Endodermal cell (in vitro differentiated cells): ENCODE results near the gene ARNT2. TPM values are rescaled to one million over a fixed set of nuclear protein-coding genes. Genes with fewer than 3 reads are reported as not detected.

ENCODE experiments used
- DNase-seq: peaks from one replicate; pipeline ENCODE4 v3.0.0-alpha.2; 2017
- H3K27ac ChIP-seq: 2 replicates; pipeline ENCODE4 v1.5.1; 2013; ENCODE audit warnings: mild to moderate bottlenecking, low read depth, low read length, moderate library complexity
- H3K27me3 ChIP-seq: 2 replicates; pipeline ENCODE4 v1.6.1; 2013; ENCODE audit warnings: mild to moderate bottlenecking, low read length, moderate library complexity; ENCODE audit not compliant: insufficient read depth, control insufficient read depth, poor library complexity, severe bottlenecking
- H3K36me3 ChIP-seq: 2 replicates; pipeline ENCODE4 v1.7.0; 2013; ENCODE audit warnings: mild to moderate bottlenecking, low read length, moderate library complexity; ENCODE audit not compliant: control insufficient read depth, insufficient read depth
- H3K4me1 ChIP-seq: one replicate; pipeline ENCODE4 v1.7.0; 2013; ENCODE audit warnings: low read length; ENCODE audit not compliant: control insufficient read depth, insufficient read depth
- H3K4me3 ChIP-seq: 2 replicates; pipeline ENCODE4 v1.5.1; 2013; ENCODE audit warnings: mild to moderate bottlenecking, low read length, moderate library complexity
- H3K9ac ChIP-seq: 2 replicates; pipeline ENCODE4 v1.6.1; 2013; ENCODE audit warnings: mild to moderate bottlenecking, low read length, moderate library complexity; ENCODE audit not compliant: poor library complexity, severe bottlenecking; ENCODE audit errors: extremely low read depth
- H3K9me3 ChIP-seq: 2 replicates; pipeline ENCODE4 v1.6.1; 2013; ENCODE audit warnings: mild to moderate bottlenecking, low read length, moderate library complexity; ENCODE audit not compliant: control insufficient read depth
- H3K27ac Mint-ChIP-seq: 2 replicates; pipeline ENCODE4 v1.8.0; 2020; ENCODE audit warnings: mixed read lengths
- H3K27me3 Mint-ChIP-seq: 2 replicates; pipeline ENCODE4 v1.8.0; 2021; ENCODE audit warnings: mild to moderate bottlenecking, mixed read lengths; ENCODE audit not compliant: insufficient read depth
- H3K36me3 Mint-ChIP-seq: 2 replicates; pipeline ENCODE4 v1.8.0; 2020; ENCODE audit warnings: low read depth, mixed read lengths
- H3K4me1 Mint-ChIP-seq: 2 replicates; pipeline ENCODE4 v1.8.0; 2020; ENCODE audit warnings: mixed read lengths
- H3K4me3 Mint-ChIP-seq: 2 replicates; pipeline ENCODE4 v1.8.0; 2020; ENCODE audit warnings: mild to moderate bottlenecking, moderate library complexity, mixed read lengths
- H3K9me3 Mint-ChIP-seq: 2 replicates; pipeline ENCODE4 v1.8.0; 2020; ENCODE audit warnings: mild to moderate bottlenecking, mixed read lengths
- CTCF ChIP-seq: fragments of 200-600 bp; sonication (generic); conservative IDR thresholded peaks from 2 replicates; pipeline ENCODE4 v1.5.0; 2021; ENCODE audit warnings: antibody characterized with exemption, mild to moderate bottlenecking
- WGBS, 2 experiments: methylation state at CpG; one replicate each; pipeline versions ENCODE4 v1.1.5 to v1.1.7; 2013; ENCODE audit warnings: missing lambda C conversion rate in 2 of 2, mixed read lengths in 1 of 2; ENCODE audit not compliant: insufficient coverage in 1 of 2, insufficient read length in 1 of 2; 5-methylcytosine and 5-hydroxymethylcytosine counted together
- total RNA-seq, 2 donors: library from RNA; stranded (reverse); fragmentation: NEBNext Ultra II Directional in 1 of 2; extraction: Animal tissue kit (Norgen Biotek cat#: 25700) in 1 of 2; gene quantifications; 2 replicates in 1 of 2; 3 replicates in 1 of 2; pipeline ENCODE4 v1.2.1, GENCODE V29; 2021

Gene ARNT2
- total RNA-seq, 2 donors from 2014 or later, result 8.0 to 15.9 TPM

- Histone ChIP-seq H3K27ac (no peak overlapping the region), H3K27me3 (no peaks in the 10 kb centered on the region), H3K4me3 (no peak overlapping the region), H3K36me3 (no peaks in the 10 kb centered on the region), H3K4me1 (peaks cover 10% of the 10 kb centered on the region), H3K9ac (no peak overlapping the region), H3K9me3 (peaks cover 15% of the 10 kb centered on the region)
- WGBS, 2 experiments, result 86 to 94% methylated on average over 5 of the region's 5 CpGs
- no peak for TF ChIP-seq CTCF
- Mint-ChIP-seq H3K27ac (no peak overlapping the region), H3K4me3 (no peak overlapping the region), H3K27me3 (no peaks in the 10 kb centered on the region), H3K9me3 (peaks cover 4% of the 10 kb centered on the region), H3K4me1 (peaks cover 18% of the 10 kb centered on the region), H3K36me3 (peaks cover 11% of the 10 kb centered on the region)
- DNase-seq, result no peak
These were observed 102.9 kb downstream of the ARNT2 start for GRCh38 chr15:80507131-80507530.

- H3K36me3 Mint-ChIP-seq, result peaks cover 11% of the 10 kb centered on the region
- no peak overlapping the region for H3K27ac ChIP-seq
- no peaks in the 10 kb centered on the region for H3K27me3 ChIP-seq
- peaks cover 15% of the 10 kb centered on the region for H3K9me3 ChIP-seq
- H3K4me1 Mint-ChIP-seq, result peaks cover 11% of the 10 kb centered on the region
- H3K27me3 Mint-ChIP-seq, result no peaks in the 10 kb centered on the region
- peaks cover 4% of the 10 kb centered on the region for H3K9me3 Mint-ChIP-seq
- peaks cover 10% of the 10 kb centered on the region for H3K4me1 ChIP-seq
- H3K4me3 Mint-ChIP-seq, result no peak overlapping the region
- WGBS, 2 experiments, result 93 to 96% methylated on average over 10 to 18 of the region's 18 CpGs
- H3K9ac ChIP-seq, result no peak overlapping the region
- TF ChIP-seq CTCF, result no peak
- no peak for DNase-seq
- no peaks in the 10 kb centered on the region for H3K36me3 ChIP-seq
- H3K4me3 ChIP-seq, result no peak overlapping the region
- no peak overlapping the region for H3K27ac Mint-ChIP-seq
These were observed 103.6 kb downstream of the ARNT2 start for GRCh38 chr15:80507638-80508316.

- H3K27ac Mint-ChIP-seq, result no peak overlapping the region
- TF ChIP-seq CTCF, result no peak
- Histone ChIP-seq H3K36me3 (no peaks in the 10 kb centered on the region), H3K27me3 (no peaks in the 10 kb centered on the region), H3K4me3 (no peak overlapping the region), H3K9ac (no peak overlapping the region), H3K4me1 (peaks cover 2% of the 10 kb centered on the region), H3K27ac (no peak overlapping the region), H3K9me3 (peaks cover 15% of the 10 kb centered on the region)
- H3K36me3 Mint-ChIP-seq, result peaks cover 11% of the 10 kb centered on the region
- H3K9me3 Mint-ChIP-seq, result peaks cover 4% of the 10 kb centered on the region
- whole genome bisulfite sequencing, 2 experiments, result 88 to 93% methylated on average over 2 to 4 of the region's 4 CpGs
- H3K4me3 Mint-ChIP-seq, result no peak overlapping the region
- peaks cover 4% of the 10 kb centered on the region for H3K4me1 Mint-ChIP-seq
- no peaks in the 10 kb centered on the region for H3K27me3 Mint-ChIP-seq
- DNase-seq, result no peak
These were observed 104.6 kb downstream of the ARNT2 start for GRCh38 chr15:80508783-80509182.
